KMS-11 (cell line): ENCODE measurements around the gene FUS.
"Not testable (repeated sequence)": the region's sequence is repeated elsewhere in the genome, so short reads cannot be mapped to it uniquely, and the experiment has no call there.

Source experiments
- H2AFZ ChIP-seq: fragments of 200-600 bp; sonication (generic); 2 replicates; pipeline ENCODE4 v1.6.1; 2016; ENCODE audit warnings: antibody characterized with exemption, mixed run types, low read depth
- H3K27ac ChIP-seq: fragments of 200-600 bp; sonication (generic); 2 replicates; pipeline ENCODE4 v1.6.1; 2016; ENCODE audit warnings: mild to moderate bottlenecking, mixed run types
- H3K27me3 ChIP-seq: fragments of 200-600 bp; sonication (generic); 2 replicates; pipeline ENCODE4 v1.6.1; 2017; ENCODE audit warnings: mild to moderate bottlenecking, low read depth, mixed run types, moderate library complexity; ENCODE audit not compliant: insufficient read depth
- H3K36me3 ChIP-seq: fragments of 200-600 bp; sonication (generic); 2 replicates; pipeline ENCODE4 v1.6.1; 2017; ENCODE audit warnings: mild to moderate bottlenecking, mixed run types; ENCODE audit not compliant: insufficient read depth
- H3K4me1 ChIP-seq: fragments of 200-600 bp; sonication (generic); 2 replicates; pipeline ENCODE4 v1.6.1; 2016; ENCODE audit warnings: mild to moderate bottlenecking, low read depth, mixed run types; ENCODE audit not compliant: poor library complexity, severe bottlenecking
- H3K4me2 ChIP-seq: fragments of 200-600 bp; sonication (generic); 2 replicates; pipeline ENCODE4 v1.7.0; 2016; ENCODE audit warnings: mild to moderate bottlenecking, mixed run types
- H3K4me3 ChIP-seq: fragments of 200-600 bp; sonication (generic); IDR thresholded peaks from 2 replicates; pipeline ENCODE4 v1.6.1; 2017; ENCODE audit warnings: low read depth, low read length, mixed read lengths; ENCODE audit not compliant: insufficient read depth
- H3K79me2 ChIP-seq: fragments of 200-600 bp; sonication (generic); 2 replicates; pipeline ENCODE4 v1.6.1; 2016; ENCODE audit warnings: low read depth, mixed run types; ENCODE audit not compliant: insufficient read depth
- H3K9ac ChIP-seq: fragments of 200-600 bp; sonication (generic); 2 replicates; pipeline ENCODE4 v1.6.1; 2016; ENCODE audit warnings: mild to moderate bottlenecking, mixed run types
- H4K20me1 ChIP-seq: fragments of 200-600 bp; sonication (generic); 2 replicates; pipeline ENCODE4 v1.6.1; 2016; ENCODE audit warnings: mild to moderate bottlenecking, mixed run types; ENCODE audit not compliant: insufficient read depth
- TF ChIP-seq, protein P1 (sequence below): fragments of 200-600 bp; sonication (generic); conservative IDR thresholded peaks from 2 replicates; pipeline ENCODE4 v1.6.1; 2017; ENCODE audit warnings: low read depth, mild to moderate bottlenecking, antibody characterized with exemption, low read length, moderate library complexity, mixed read lengths

Gene FUS

DNA sequence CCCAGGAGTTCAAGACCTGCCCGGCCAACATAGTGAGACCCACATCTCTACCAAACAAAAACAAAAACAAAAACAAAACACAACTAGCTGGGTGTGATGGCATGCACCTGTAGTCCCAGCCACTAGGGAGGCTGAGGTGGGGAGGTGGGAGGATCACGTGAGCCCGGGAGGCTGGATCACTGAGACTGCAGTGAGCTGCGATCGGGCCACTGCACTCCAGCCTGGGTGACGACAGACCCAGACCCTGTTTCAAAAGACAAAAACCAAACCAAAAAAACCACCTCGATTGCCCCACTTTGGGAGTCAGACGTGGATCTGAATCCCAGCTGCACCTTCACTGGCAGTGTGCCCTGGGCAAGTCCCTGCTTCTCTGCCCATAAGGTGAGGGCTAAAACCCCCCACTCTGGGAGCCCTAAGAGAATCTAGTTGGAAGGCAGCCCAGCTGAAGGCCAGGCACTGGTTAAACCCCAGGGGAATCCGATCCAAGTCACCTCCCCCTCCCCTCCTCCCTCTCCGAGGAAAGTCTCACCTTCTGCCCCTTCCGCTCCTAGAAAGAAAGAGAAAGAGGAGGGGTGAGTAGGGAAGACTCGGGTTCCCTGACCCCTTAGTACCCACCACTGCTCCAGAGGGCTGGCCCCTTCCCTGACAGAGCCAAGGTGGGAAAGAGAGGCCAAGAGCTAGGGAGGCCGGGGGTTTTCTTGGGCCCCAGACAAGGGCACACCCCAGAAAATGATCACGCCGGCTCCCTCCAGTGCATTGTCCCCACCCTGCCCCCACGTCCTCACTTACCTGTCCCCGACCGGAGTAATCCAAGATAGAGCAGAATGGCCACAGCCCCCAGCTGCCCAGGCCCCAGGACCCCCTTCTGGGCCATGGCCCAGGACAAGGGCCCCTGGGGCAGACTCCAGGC lies 45.1 kb upstream of the FUS start:
- H3K9ac ChIP-seq: no peak overlapping the region
- no peak overlapping the region for H3K4me3 ChIP-seq
- TF ChIP-seq, protein P1, sequence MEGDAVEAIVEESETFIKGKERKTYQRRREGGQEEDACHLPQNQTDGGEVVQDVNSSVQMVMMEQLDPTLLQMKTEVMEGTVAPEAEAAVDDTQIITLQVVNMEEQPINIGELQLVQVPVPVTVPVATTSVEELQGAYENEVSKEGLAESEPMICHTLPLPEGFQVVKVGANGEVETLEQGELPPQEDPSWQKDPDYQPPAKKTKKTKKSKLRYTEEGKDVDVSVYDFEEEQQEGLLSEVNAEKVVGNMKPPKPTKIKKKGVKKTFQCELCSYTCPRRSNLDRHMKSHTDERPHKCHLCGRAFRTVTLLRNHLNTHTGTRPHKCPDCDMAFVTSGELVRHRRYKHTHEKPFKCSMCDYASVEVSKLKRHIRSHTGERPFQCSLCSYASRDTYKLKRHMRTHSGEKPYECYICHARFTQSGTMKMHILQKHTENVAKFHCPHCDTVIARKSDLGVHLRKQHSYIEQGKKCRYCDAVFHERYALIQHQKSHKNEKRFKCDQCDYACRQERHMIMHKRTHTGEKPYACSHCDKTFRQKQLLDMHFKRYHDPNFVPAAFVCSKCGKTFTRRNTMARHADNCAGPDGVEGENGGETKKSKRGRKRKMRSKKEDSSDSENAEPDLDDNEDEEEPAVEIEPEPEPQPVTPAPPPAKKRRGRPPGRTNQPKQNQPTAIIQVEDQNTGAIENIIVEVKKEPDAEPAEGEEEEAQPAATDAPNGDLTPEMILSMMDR: no peak
- H4K20me1 ChIP-seq: no peaks in the 10 kb centered on the region
- H3K27me3 ChIP-seq: no peaks in the 10 kb centered on the region
- no peaks in the 10 kb centered on the region for H3K36me3 ChIP-seq
- no peak overlapping the region for H2AFZ ChIP-seq
- H3K79me2 ChIP-seq: no peaks in the 10 kb centered on the region
- no peak overlapping the region for H3K4me2 ChIP-seq
- H3K27ac ChIP-seq: no peak overlapping the region
- no peaks in the 10 kb centered on the region for H3K4me1 ChIP-seq

- Histone ChIP-seq H3K36me3 (no peaks in the 10 kb centered on the region), H3K79me2 (no peaks in the 10 kb centered on the region), H4K20me1 (no peaks in the 10 kb centered on the region), H3K27ac (no peak within 1 kb of the TSS), H3K9ac (no peak within 1 kb of the TSS), H3K4me3 (no peak within 1 kb of the TSS), H3K4me2 (no peak within 1 kb of the TSS), H3K27me3 (no peaks in the 10 kb centered on the region), H3K4me1 (no peaks in the 10 kb centered on the region), H2AFZ (no peak within 1 kb of the TSS)
- TF ChIP-seq, protein P1: no peak
Measured at GRCh38 chr16:31135535-31136286, 44.2 kb upstream of the FUS start, which contains the start of gene PRSS8. Gene PRSS8, minus strand, starts transcription at chr16:31135727. Its CDS starts 229 bp downstream, at chr16:31135498.

DNA sequence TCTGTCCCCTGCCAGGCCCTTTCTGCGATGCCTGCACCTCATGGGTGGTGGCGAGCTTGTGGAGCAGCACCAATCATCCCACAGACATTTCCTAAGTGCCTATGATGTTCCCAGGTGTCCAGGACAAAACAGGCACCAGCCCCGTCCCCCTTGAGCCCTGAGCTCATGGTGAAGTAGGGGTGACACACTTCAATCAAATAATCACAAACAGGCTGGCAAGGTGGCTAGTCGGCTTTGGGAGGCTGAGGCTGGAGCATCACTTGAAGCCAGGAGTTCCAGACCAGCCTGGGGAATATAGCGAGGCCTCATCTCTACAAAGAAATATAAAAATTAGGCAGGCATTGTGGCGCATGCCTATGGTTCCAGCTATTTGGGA lies 43.7 kb upstream of the FUS start:
- no peak overlapping the region for H3K4me2 ChIP-seq
- no peaks in the 10 kb centered on the region for H3K27me3 ChIP-seq
- H3K4me3 ChIP-seq: no peak overlapping the region
- no peaks in the 10 kb centered on the region for H3K36me3 ChIP-seq
- no peaks in the 10 kb centered on the region for H4K20me1 ChIP-seq
- H3K79me2 ChIP-seq: no peaks in the 10 kb centered on the region
- TF ChIP-seq, protein P1: no peak
- H3K4me1 ChIP-seq: peaks cover 6% of the 10 kb centered on the region
- H3K9ac ChIP-seq: no peak overlapping the region
- no peak overlapping the region for H2AFZ ChIP-seq
- H3K27ac ChIP-seq: no peak overlapping the region

DNA sequence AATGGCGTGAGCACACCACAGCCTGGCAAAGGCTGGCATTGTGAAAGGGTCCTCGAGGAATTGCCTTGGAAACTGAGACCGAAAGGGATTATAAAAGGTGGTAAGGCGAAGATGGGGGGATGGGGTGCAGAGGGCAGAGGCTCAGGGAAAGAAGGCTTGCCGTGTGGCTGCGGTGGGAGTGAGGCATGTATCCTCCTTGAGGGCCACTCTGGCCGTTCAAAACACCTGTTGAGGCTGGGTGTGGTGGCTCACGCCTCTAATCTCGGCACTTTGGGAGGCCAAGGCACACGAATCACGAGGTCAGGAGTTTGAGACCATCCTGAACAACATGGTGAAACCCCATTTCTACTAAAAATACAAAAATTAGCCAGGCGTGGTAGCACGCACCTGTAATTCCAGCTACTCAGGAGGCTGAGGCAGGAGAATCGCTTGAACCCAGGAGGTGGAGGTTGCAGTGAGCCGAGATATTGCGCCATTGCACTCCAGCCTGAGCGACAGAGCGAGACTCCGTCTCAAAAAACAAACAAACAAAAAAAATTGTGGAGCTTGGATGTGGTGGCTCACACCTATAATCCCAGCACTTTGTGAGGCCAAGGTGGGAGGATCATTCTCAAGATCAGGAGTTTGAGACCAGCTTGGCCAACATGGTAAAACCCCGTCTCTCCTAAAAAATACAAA lies 43.0 kb upstream of the FUS start:
- H3K27ac ChIP-seq: not testable (repeated sequence)

More for the DNA sequence above, 43.0 kb upstream of the FUS start:
- H3K79me2 ChIP-seq, H3K4me2 ChIP-seq, H3K27me3 ChIP-seq, H3K4me3 ChIP-seq, H4K20me1 ChIP-seq, H3K36me3 ChIP-seq, H3K9ac ChIP-seq, H2AFZ ChIP-seq: not testable (repeated sequence)
- peaks cover 12% of the 10 kb centered on the region for H3K4me1 ChIP-seq
